ENCODE results near the gene ELOVL7.

ELOVL7 gene

GRCh38 chr5:60833520-60833919 is 10.5 kb downstream of the ELOVL7 start:
- no peak overlapping the region for H3K4me3 ChIP-seq (ENCODE audit: low read depth, low read length)
- no peak for DNase-seq (ENCODE audit: low read depth)
- TF ChIP-seq, protein P1, sequence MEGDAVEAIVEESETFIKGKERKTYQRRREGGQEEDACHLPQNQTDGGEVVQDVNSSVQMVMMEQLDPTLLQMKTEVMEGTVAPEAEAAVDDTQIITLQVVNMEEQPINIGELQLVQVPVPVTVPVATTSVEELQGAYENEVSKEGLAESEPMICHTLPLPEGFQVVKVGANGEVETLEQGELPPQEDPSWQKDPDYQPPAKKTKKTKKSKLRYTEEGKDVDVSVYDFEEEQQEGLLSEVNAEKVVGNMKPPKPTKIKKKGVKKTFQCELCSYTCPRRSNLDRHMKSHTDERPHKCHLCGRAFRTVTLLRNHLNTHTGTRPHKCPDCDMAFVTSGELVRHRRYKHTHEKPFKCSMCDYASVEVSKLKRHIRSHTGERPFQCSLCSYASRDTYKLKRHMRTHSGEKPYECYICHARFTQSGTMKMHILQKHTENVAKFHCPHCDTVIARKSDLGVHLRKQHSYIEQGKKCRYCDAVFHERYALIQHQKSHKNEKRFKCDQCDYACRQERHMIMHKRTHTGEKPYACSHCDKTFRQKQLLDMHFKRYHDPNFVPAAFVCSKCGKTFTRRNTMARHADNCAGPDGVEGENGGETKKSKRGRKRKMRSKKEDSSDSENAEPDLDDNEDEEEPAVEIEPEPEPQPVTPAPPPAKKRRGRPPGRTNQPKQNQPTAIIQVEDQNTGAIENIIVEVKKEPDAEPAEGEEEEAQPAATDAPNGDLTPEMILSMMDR (conservative IDR thresholded peaks at IDR 0.05; ENCODE audit: low read depth, low read length), result no peak

GRCh38 chr5:60830581-60831127 is 13.4 kb downstream of the ELOVL7 start:
- TF ChIP-seq, protein P1 (conservative IDR thresholded peaks at IDR 0.05; ENCODE audit: low read depth, low read length), result no peak
- no peak overlapping the region for H3K4me3 ChIP-seq (ENCODE audit: low read depth, low read length)
- no peak for DNase-seq (ENCODE audit: low read depth)

DNA sequence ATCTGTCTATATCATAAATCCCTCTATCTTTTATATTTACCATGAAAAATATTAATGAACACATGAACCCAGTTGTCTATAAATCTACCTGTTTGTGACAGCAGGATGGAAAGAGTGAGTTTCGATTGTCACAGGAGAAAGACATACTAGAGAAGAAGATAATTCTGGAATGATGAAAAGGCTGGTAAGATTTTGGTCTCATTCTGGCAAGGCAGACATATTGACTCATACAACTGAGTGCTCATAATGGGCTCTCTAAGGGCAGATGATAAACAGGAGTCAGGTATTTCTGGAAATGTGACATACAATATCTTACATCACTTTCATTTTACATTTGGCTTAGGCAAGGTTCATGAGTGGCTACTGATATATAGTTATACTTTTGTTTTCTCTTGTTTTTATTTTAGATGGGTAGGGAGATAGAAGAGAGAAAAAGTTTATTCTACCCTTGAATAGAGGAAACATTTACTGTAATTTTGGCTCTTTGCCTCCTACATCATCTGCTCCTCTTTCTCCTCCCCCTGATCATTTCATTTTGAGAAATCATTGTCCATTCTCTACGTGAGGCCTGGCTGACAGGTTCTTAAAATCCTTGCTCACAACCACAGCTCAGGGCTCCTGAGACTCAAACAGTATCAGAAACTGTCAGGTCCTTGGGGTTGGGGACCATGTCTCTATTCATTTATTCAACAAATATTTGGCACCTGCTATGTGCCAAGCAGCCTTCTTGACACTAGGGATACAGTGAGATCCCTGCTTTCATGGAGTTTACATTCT is 14.4 kb downstream of the ELOVL7 start:
- no peak overlapping the region for H3K4me3 ChIP-seq (ENCODE audit: low read depth, low read length)
- no peak for DNase-seq (ENCODE audit: low read depth)
- TF ChIP-seq, protein P1 (conservative IDR thresholded peaks at IDR 0.05; ENCODE audit: low read depth, low read length), result no peak

GRCh38 chr5:60827201-60827600 is 16.9 kb downstream of the ELOVL7 start:
- TF ChIP-seq, protein P1 (conservative IDR thresholded peaks at IDR 0.05; ENCODE audit: low read depth, low read length), result no peak
- no peak overlapping the region for H3K4me3 ChIP-seq (ENCODE audit: low read depth, low read length)
- no peak for DNase-seq (ENCODE audit: low read depth)

- H3K4me3 ChIP-seq (ENCODE audit: low read depth, low read length), result no peak overlapping the region
- no peak for DNase-seq (ENCODE audit: low read depth)
- TF ChIP-seq, protein P1 (conservative IDR thresholded peaks at IDR 0.05; ENCODE audit: low read depth, low read length), result no peak
These were observed 17.4 kb downstream of the ELOVL7 start for GRCh38 chr5:60826653-60827052.

- H3K4me3 ChIP-seq (ENCODE audit: low read depth, low read length), result no peak overlapping the region
- DNase-seq (ENCODE audit: low read depth), result no peak
- TF ChIP-seq, protein P1 (conservative IDR thresholded peaks at IDR 0.05; ENCODE audit: low read depth, low read length), result no peak
These were observed 20.5 kb downstream of the ELOVL7 start for GRCh38 chr5:60823574-60823973.

- TF ChIP-seq, protein P1 (conservative IDR thresholded peaks at IDR 0.05; ENCODE audit: low read depth, low read length), result no peak
- no peak for DNase-seq (ENCODE audit: low read depth)
- no peak overlapping the region for H3K4me3 ChIP-seq (ENCODE audit: low read depth, low read length)
These were observed 21.8 kb downstream of the ELOVL7 start for GRCh38 chr5:60822285-60822556.
